Psoas muscle (tissue), 8 donors: ENCODE measurements around the gene KCTD1. TPM values are rescaled to one million over a fixed set of nuclear protein-coding genes. Genes with fewer than 3 reads are reported as not detected.

ENCODE experiments used
- ATAC-seq, 4 donors: fragments of 200-7000 bp; cut with Tn5 transposase; one replicate each; pipeline ENCODE4 v1.9.1; 2020; ENCODE audit warnings: moderate library complexity in 3 of 4, mild to moderate bottlenecking in 2 of 4
- DNase-seq, 2 donors: peaks; one replicate each; pipeline ENCODE4 v3.0.0-alpha.2; 2020
- H3K27ac ChIP-seq: fragments of 200-600 bp; one replicate; pipeline ENCODE4 v1.8.0; 2022
- H3K27me3 ChIP-seq, 3 donors: fragments of 200-600 bp in 1 of 3; one replicate each; pipeline versions ENCODE4 v1.6.1 to v1.8.0; 2013 to 2022; ENCODE audit warnings: low read length in 2 of 3, mild to moderate bottlenecking in 2 of 3, moderate library complexity in 1 of 3; ENCODE audit not compliant: insufficient read depth in 3 of 3
- H3K36me3 ChIP-seq, 2 donors: fragments of 200-600 bp in 1 of 2; one replicate each; pipeline versions ENCODE4 v1.6.1 to v1.8.0; 2013 to 2022; ENCODE audit warnings: low read depth in 1 of 2, mild to moderate bottlenecking in 1 of 2, moderate library complexity in 1 of 2; ENCODE audit not compliant: insufficient read depth in 1 of 2
- H3K4me1 ChIP-seq: fragments of 200-600 bp; one replicate; pipeline ENCODE4 v1.8.0; 2022
- H3K4me3 ChIP-seq: fragments of 200-600 bp; one replicate; pipeline ENCODE4 v1.8.0; 2022; ENCODE audit warnings: mild to moderate bottlenecking
- H3K9me3 ChIP-seq: fragments of 200-600 bp; one replicate; pipeline ENCODE4 v1.8.0; 2022
- WGBS, 3 donors: extraction: QIAGEN DNeasy Blood & Tissue Kit; methylation state at CpG; one replicate each; pipeline versions ENCODE4 v1.1.6 to v1.1.7; 2013; 5-methylcytosine and 5-hydroxymethylcytosine counted together
- intact Hi-C, 2 donors: fragments of 100-400 bp; cut with DNase I; formaldehyde crosslinking; loops; one replicate each; pipeline versions ENCODE4 v1.11.0 to v1.14.2; 2022
- polyA plus RNA-seq, 3 donors: library from polyadenylated mRNA; stranded (reverse); fragments of 200-250 nt; gene quantifications; one replicate each; pipeline ENCODE4 v1.2.3, GENCODE V29; 2013
- total RNA-seq, 4 donors: library from RNA; stranded (reverse); fragmentation: NEBNext Ultra II Directional in 2 of 4; extraction: Animal tissue kit (Norgen Biotek cat#: 25700) in 2 of 4; gene quantifications; one replicate each; pipeline versions ENCODE4 v1.2.1 to v1.2.4, GENCODE V29; 2021 to 2023
- TF ChIP-seq, protein P1 (sequence below): fragments of 200-600 bp; IDR thresholded peaks from one replicate; pipeline ENCODE4 v1.8.0; 2022; ENCODE audit warnings: antibody characterized with exemption
- donor health status: healthy with polysubstance abuse.
- donor health status: DM: no; HTN: no; CAD: no; lungs with moderate emphysema.
- donor health status: Bipolar disorder and iron deficiency.
- donor health status: healthy.
- donor health status: DM: yes; HTN: yes; CAD: no.
- donor health status: DM: no; HTN: no; CAD: no.
- donor health status: DM: no; HTN: no; CAD: no.
- donor health status: DM: yes; HTN: yes; CAD: no.

Gene KCTD1
- total and polyA plus RNA-seq, 7 donors: 2.6 to 8.6 (median 3.5) TPM

DNA sequence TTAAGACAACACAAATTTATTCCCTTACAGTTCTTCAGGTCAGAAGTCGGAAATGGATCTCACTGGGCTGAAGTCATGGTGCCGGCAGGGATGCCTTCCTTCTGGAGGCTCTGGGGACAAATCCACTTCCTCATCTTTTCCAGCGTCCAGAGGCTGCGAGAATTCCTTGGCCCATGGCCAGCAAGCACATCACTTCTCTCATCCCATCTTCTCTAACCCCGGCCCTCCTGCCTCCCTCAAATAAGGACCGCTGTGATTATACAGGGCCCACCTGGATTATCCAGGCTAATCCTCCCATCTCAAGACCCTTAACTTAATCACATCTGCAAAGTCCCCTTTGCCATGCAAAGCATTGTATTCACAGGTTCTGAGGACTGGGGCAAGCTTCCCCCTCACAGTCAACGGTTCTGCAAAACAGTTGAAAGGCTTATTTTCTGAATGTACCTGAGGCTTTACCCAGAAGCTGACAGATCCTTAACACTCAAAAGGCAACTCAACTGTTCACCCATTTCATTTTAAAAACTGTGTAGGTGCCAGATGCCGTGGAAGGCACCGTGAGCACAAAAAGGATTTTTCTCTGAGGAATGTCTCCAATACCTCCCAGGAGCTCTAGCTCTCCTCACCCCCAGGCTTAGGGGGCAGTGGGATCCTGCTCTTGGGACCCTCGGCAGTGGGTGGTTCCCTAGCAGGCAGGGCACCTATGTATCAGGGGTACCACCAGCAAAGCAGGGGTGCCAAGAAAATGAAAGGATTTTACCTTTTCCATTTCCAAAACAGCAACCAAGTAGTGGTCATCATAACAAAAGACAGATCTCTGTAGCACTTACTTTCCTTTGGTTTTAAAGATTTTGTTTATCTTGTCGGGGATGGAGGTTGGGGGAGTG lies 84.0 kb downstream of the KCTD1 start:
- Histone ChIP-seq H3K4me1 (no peaks in the 10 kb centered on the region), H3K27ac (no peak overlapping the region), H3K27me3 (no peaks in the 10 kb centered on the region), H3K9me3 (no peaks in the 10 kb centered on the region), H3K36me3 (peaks cover 0 to 7% of the 10 kb centered on the region in 2 donors), H3K4me3 (no peak overlapping the region)
- 73 to 79% (median 74%) methylated on average over 11 of the region's 11 CpGs for WGBS, 3 donors
- ATAC-seq (no peak), DNase-seq (no peak)
- TF ChIP-seq, protein P1, sequence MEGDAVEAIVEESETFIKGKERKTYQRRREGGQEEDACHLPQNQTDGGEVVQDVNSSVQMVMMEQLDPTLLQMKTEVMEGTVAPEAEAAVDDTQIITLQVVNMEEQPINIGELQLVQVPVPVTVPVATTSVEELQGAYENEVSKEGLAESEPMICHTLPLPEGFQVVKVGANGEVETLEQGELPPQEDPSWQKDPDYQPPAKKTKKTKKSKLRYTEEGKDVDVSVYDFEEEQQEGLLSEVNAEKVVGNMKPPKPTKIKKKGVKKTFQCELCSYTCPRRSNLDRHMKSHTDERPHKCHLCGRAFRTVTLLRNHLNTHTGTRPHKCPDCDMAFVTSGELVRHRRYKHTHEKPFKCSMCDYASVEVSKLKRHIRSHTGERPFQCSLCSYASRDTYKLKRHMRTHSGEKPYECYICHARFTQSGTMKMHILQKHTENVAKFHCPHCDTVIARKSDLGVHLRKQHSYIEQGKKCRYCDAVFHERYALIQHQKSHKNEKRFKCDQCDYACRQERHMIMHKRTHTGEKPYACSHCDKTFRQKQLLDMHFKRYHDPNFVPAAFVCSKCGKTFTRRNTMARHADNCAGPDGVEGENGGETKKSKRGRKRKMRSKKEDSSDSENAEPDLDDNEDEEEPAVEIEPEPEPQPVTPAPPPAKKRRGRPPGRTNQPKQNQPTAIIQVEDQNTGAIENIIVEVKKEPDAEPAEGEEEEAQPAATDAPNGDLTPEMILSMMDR: no peak
- intact Hi-C loops: loop anchor here in 1 of 2 donors (5.0 kb wide), 1 partner anchor 178 kb away; no protein-coding TSS in a partner anchor

DNA sequence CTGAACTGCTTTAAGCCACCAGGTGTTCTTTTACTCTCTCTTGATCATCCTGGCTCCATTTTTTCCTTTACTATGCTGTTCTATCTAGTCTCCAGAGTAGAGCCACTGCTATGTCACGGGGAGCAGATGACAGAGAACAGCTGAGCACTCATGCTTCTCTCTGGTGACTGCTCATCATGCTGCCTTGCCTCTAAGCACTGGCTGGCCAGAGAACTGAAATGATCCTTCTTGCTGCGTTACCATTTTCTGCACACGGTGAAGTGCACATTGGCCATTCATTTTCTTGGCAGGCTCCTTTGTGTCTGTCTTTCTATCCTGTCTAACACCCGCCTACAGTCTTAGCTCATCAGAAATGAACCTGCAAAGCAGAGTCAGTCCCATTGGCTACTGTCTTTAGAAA lies 86.0 kb downstream of the KCTD1 start:
- TF ChIP-seq, protein P1: no peak
- ATAC-seq: no peak
- WGBS, 3 donors: 72 to 77% (median 73%) methylated on average over 4 of the region's 4 CpGs
- no peak for DNase-seq
- H3K9me3 ChIP-seq: no peaks in the 10 kb centered on the region
- no peak overlapping the region for H3K27ac ChIP-seq
- intact Hi-C loops: loop anchor here in 1 of 2 donors (5.0 kb wide), 1 partner anchor 180 kb away; no protein-coding TSS in a partner anchor
- H3K4me3 ChIP-seq: no peak overlapping the region
- no peaks in the 10 kb centered on the region for H3K27me3 ChIP-seq
- H3K4me1 ChIP-seq: no peaks in the 10 kb centered on the region
- peaks cover 0 to 11% of the 10 kb centered on the region in 2 donors for H3K36me3 ChIP-seq

DNA sequence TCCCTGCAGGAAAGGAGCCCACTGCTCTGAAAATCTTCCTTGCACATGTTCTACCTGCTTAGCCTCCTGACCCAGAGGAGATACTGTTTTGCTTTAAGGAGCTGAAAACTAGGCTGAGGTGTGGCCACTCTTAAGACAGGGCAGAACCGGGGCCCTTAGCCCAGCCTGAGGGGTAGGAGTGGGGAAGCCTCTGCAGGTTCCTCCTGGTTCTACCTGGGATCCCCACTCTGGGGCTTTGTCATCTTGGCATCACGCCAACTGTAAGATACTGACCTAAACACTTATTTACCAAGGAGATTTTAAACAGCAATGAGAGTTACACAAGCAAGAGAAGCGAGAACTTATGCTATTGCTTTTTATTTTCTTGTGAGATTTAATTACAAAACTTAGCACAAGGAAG lies 86.9 kb downstream of the KCTD1 start:
- TF ChIP-seq, protein P1: no peak
- intact Hi-C loops: loop anchor here in 1 of 2 donors (5.0 kb wide), 1 partner anchor 181 kb away; no protein-coding TSS in a partner anchor
- ATAC-seq (no peak), DNase-seq (no peak)
- H3K27ac ChIP-seq: no peak overlapping the region
- peaks cover 0 to 11% of the 10 kb centered on the region in 2 donors for H3K36me3 ChIP-seq
- no peaks in the 10 kb centered on the region for H3K4me1 ChIP-seq
- H3K27me3 ChIP-seq: no peaks in the 10 kb centered on the region
- no peaks in the 10 kb centered on the region for H3K9me3 ChIP-seq
- H3K4me3 ChIP-seq: no peak overlapping the region
- 74 to 76% (median 75%) methylated on average over 3 of the region's 3 CpGs for WGBS, 3 donors

DNA sequence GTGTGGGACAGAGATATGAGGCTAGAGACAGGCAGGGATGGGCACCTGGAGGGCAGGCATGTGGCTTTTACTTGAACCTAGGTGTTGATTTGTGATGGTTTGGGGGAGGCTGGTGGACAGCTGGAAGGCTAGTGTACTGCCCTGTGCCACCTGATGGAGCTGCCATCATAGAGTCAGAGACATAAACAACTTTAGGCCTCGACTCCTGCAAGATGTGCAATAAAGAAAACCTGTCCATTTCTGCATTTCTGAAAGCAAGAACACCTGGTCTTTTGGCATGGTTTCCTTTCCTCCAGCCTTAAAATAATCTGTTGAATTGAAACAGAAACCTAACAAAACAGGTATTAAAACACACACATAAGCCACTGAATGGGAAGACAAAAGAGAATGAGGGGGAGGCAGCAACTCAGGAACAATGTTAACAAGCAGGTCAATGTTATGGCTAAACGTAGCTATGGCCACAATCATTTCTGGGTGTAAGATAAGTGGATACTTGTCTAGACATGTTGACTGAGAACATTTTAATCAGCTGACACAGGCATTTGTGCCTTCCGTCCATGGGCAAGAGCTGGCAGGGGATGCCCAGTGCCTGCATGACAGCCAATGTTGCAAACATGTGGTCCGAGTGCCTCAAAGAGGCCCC lies 87.8 kb downstream of the KCTD1 start:
- WGBS, 3 donors: 50 to 69% (median 51%) methylated on average over 4 of the region's 4 CpGs
- ATAC-seq: no peak
- Histone ChIP-seq H3K9me3 (no peaks in the 10 kb centered on the region), H3K27ac (no peak overlapping the region), H3K27me3 (no peaks in the 10 kb centered on the region), H3K4me3 (no peak overlapping the region), H3K4me1 (no peaks in the 10 kb centered on the region), H3K36me3 (peaks cover 4 to 15% of the 10 kb centered on the region in 2 donors)
- TF ChIP-seq, protein P1: no peak
- intact Hi-C loops: loop anchor here in 1 of 2 donors (5.0 kb wide), 1 partner anchor 182 kb away; no protein-coding TSS in a partner anchor
- no peak for DNase-seq
